Loucy (cell line): Measurements from ENCODE around the gene PRR7.

Experiments used
- EZH2phosphoT487 ChIP-seq: fragments of 200-600 bp; IDR thresholded peaks from 2 replicates; pipeline ENCODE4 v1.6.1; 2018; ENCODE audit warnings: antibody characterized with exemption, mild to moderate bottlenecking, moderate library complexity, borderline replicate concordance
- TF ChIP-seq, protein P1 (sequence below): fragments of 200-600 bp; sonication (generic); conservative IDR thresholded peaks from 2 replicates; pipeline ENCODE4 v1.5.1; 2014; ENCODE audit warnings: mild to moderate bottlenecking, antibody characterized with exemption, low read length

DNA sequence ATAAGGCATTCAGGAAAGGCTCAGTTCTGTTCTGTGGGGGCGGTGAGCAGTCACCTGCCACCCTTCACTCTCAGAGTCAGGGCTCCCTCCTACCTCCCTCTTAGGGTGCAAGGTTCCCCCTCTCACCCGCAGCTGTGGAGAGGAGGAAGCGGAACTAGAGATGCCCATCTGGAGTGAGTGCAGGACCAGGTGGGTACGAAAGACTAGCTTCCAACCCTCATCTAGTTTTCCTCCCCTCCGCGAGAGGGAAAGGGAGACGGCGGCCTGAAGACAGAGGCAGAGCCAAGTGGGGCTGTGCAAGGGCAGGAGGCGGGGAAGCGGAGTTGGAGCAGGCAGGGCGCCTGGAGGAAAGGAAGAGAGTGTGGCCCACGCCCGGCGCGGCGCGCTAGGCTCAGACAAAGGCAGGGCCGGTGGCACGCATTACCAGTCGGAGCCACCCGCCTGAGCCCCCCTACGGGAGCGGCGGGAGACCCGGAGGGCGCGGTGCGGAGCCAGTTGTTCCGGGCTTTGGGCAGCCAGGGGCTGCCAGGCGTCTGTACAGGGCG lies 7.3 kb downstream of the PRR7 start:
- TF ChIP-seq, protein P1, sequence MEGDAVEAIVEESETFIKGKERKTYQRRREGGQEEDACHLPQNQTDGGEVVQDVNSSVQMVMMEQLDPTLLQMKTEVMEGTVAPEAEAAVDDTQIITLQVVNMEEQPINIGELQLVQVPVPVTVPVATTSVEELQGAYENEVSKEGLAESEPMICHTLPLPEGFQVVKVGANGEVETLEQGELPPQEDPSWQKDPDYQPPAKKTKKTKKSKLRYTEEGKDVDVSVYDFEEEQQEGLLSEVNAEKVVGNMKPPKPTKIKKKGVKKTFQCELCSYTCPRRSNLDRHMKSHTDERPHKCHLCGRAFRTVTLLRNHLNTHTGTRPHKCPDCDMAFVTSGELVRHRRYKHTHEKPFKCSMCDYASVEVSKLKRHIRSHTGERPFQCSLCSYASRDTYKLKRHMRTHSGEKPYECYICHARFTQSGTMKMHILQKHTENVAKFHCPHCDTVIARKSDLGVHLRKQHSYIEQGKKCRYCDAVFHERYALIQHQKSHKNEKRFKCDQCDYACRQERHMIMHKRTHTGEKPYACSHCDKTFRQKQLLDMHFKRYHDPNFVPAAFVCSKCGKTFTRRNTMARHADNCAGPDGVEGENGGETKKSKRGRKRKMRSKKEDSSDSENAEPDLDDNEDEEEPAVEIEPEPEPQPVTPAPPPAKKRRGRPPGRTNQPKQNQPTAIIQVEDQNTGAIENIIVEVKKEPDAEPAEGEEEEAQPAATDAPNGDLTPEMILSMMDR = no peak
- no peak for TF ChIP-seq EZH2phosphoT487
